ENCODE data around the gene SLAMF9.
"Not testable (repeated sequence)": the region's sequence is repeated elsewhere in the genome, so short reads cannot be mapped to it uniquely, and the experiment has no call there.

Gene SLAMF9

DNA sequence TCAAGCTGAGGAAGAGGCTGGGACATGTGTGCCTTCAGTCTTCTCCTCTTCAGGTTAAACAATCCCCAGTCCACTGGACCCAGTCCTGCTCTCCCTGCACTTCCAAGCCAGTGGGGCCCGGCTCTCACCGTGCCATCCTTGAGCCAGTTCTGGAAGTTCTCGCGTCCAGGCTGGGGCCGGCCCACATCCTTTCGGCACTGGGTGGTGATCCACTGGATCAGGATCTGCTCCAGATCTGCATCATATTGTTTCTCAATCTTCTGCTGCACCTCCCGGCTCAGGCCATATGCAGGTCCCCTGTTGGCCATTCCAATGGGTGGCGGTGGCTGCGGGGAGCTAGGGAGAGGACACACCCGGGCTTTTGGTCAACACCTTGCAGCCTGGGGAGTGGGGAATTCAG, 33.8 kb downstream of the SLAMF9 start:
- DNase-seq, result no peak

- DNase-seq, result no peak
Observed at GRCh38 chr1:159919236-159919865, 34.7 kb downstream of the SLAMF9 start.

GRCh38 chr1:159918352-159919200, 35.5 kb downstream of the SLAMF9 start:
- DNase-seq, result no peak

DNA sequence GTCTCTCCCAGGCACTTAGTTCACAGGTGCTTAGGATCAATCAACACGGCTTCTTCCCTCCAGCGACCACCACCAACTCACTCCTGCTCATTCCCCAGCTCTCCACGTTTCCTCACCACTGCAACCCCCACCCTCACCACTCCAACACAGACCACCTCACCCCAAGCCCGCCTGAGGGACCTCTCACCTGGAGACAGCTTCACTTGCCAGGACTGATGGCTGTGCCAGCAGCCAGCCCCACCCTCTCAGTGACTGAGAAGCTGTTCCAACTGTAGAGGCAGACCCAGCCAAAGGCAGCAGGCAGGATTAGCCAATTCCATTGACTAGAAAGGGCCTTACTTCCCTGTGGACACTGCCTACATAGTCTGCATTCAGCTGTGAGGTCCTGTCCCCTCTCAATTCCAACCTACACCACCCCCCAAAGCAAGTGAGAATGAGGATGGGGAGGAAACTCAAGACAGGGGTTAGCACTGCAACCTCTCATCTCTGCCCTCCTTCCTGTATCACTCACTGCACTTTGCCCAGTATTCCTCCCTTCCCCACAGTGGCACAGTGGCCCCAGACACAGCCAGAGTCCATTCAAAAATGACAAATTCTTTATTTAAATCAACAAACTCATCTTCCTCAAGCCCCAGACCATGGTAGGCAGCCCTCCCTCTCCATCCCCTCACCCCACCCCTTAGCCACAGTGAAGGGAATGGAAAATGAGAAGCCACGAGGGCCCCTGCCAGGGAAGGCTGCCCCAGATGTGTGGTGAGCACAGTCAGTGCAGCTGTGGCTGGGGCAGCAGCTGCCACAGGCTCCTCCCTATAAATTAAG, 36.3 kb downstream of the SLAMF9 start:
- no peak for DNase-seq

DNA sequence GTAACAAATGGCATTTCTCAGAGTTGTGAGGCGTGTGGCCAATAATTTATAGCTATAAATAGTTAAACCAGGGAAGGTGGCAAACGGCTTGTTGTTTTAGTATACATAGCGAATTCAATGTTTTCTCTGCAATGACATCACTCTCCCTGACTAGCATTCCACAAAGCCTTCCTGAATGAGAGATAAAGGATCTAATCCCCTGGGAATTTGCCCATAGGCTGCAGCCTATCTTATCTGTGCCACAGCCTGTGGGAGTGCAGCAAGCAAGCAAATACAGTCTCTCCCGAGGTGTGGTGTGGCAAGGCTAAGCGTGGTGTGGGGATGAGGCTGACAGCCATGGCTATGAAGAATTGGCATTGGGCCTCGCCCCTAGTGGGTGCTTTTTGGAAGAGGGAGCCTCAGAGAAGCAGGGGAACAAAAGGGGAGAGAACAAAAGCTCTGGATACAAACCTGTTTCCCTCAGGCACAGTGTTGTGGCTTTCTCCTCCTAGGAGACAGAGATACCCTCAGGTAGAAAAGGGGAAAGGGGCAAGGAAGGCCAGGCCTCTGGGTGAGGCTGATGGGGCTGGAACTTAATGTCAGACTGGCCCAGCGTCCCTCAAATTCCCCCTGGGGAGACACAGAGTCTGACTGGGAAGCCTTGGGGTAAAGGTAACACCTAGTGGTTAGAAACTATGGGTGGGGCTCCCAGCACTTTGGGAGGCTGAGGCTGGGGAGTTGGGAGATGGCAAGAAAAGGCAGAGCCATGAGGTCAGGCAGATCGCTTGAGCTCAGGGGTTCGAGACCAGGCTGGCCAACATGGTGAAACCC, 37.6 kb downstream of the SLAMF9 start:
- DNase-seq, result no peak

- no peak for DNase-seq
Observed at GRCh38 chr1:159915571-159916241, 38.3 kb downstream of the SLAMF9 start.

- no peak for DNase-seq
Observed at GRCh38 chr1:159914252-159915018, 39.6 kb downstream of the SLAMF9 start.

GRCh38 chr1:159913451-159914192, 40.4 kb downstream of the SLAMF9 start:
- DNase-seq, result no peak

GRCh38 chr1:159911326-159912070, 42.5 kb downstream of the SLAMF9 start:
- DNase-seq, result no peak

- DNase-seq, result no peak
Observed at GRCh38 chr1:159908031-159908940, 45.8 kb downstream of the SLAMF9 start.

DNA sequence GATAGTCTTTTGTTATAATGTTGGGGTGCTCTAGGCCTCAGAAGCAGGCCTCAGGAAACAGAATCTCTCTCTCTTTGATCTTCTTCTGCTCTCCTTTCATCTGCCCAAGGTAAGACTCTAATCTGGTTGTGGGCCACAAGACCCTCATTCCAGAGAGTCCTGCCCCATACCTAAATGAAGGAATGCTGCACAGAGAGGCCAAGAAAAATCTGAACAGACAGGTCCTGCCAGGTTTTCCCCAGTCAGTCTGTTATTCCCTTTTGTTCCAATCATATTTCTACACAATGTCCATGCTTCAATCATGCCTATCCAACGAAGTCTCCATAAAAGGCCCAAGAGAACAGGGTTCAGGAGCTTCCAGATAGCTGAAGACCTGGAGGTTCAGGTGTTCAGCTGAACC, 47.1 kb downstream of the SLAMF9 start:
- DNase-seq, result no peak

- DNase-seq, result not testable (repeated sequence)
Observed at GRCh38 chr1:159904036-159904435, 50.0 kb downstream of the SLAMF9 start.

DNA sequence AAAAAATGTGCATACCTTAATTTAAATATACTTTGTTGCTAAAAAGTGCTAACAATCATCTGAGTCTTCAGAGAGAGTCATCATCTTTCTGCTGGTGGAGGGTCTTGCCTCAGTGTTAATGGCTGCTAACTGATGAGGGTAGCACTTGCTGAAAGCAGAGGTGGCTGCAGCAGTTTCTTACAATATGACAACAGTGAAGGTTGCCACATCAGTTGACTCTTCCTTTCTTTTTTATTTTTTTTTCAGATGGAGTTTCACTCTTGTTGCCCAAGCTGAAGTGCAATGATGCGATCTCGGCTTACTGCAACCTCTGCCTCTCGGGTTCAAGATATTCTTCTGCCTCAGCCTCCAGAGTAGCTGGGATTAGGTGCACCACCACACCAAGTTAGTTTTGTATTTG, 51.5 kb downstream of the SLAMF9 start:
- no peak for DNase-seq

Measured in NK-92 treated with Interleukin-12 subunit alpha and Interleukin-12 subunit beta, amount 100 ng/mL, for 24 hours (cell line).